ENCODE results near the gene NAT14.

DNA sequence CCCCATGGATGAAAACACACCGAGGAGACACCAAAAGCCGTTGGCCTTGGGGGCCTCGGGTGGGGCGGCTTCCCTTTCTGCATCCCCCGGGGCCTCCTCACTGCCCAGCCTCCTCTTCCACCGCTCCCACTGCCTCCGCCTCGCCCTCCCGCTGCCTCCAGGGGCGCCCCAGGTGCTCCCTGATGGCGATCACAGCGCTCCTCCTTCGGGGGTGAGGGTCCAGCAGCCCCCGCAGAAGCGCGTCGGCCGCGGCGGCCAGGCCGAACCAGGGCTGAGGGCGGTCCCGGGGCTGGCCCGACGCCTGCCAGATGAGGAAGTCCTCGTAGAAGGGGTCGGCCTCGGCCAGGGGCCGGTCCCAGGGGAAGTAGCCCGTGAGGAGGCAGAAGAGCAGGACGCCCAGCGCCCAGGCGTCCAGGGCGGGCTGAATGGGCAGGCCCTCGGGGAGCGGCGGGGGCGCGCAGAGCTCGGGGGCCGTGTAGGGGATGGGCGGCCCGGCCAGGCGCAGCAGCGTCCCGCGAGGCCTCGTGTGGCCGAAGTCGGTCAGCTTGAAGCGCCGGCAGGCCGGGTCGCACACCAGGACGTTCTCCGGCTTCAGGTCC is 44.7 kb downstream of the NAT14 start:
- TF ChIP-seq EZH2 (IDR thresholded peaks at IDR 0.05; ENCODE audit: borderline replicate concordance, low read depth, low read length, severe bottlenecking) (no peak), POLR2AphosphoS5 (IDR thresholded peaks at IDR 0.05; ENCODE audit: insufficient read depth, low read depth, low read length) (no peak), FOS (IDR thresholded peaks at IDR 0.05; ENCODE audit: borderline replicate concordance, insufficient read depth, low read length) (no peak), POLR2A (IDR thresholded peaks at IDR 0.05; ENCODE audit: low read depth, low read length) (no peak), MYC (IDR thresholded peaks at IDR 0.05; ENCODE audit: low read depth, low read length) (no peak), GATA2 (IDR thresholded peaks at IDR 0.05; ENCODE audit: insufficient read depth, insufficient read length, low read depth, low read length) (no peak)
- TF ChIP-seq, protein P1, sequence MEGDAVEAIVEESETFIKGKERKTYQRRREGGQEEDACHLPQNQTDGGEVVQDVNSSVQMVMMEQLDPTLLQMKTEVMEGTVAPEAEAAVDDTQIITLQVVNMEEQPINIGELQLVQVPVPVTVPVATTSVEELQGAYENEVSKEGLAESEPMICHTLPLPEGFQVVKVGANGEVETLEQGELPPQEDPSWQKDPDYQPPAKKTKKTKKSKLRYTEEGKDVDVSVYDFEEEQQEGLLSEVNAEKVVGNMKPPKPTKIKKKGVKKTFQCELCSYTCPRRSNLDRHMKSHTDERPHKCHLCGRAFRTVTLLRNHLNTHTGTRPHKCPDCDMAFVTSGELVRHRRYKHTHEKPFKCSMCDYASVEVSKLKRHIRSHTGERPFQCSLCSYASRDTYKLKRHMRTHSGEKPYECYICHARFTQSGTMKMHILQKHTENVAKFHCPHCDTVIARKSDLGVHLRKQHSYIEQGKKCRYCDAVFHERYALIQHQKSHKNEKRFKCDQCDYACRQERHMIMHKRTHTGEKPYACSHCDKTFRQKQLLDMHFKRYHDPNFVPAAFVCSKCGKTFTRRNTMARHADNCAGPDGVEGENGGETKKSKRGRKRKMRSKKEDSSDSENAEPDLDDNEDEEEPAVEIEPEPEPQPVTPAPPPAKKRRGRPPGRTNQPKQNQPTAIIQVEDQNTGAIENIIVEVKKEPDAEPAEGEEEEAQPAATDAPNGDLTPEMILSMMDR (IDR thresholded peaks at IDR 0.05; ENCODE audit: extremely low read depth in 1 of 2, insufficient read depth in 1 of 2, low read depth in 1 of 2, low read length in 2 of 2): no peak
- TF ChIP-seq, protein P2, sequence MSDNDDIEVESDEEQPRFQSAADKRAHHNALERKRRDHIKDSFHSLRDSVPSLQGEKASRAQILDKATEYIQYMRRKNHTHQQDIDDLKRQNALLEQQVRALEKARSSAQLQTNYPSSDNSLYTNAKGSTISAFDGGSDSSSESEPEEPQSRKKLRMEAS (IDR thresholded peaks at IDR 0.05; ENCODE audit: insufficient read depth, insufficient read length): no peak
